Skin of body (tissue), 2 donors: Measurements from ENCODE around the gene PTPRCAP. TPM values are rescaled to one million over a fixed set of nuclear protein-coding genes. Genes with fewer than 3 reads are reported as not detected.

Source experiments
- DNase-seq: peaks from one replicate; lab custom pipeline; 2025; lab: John Stamatoyannopoulos, UW
- total RNA-seq: library from RNA; depleted of rRNA; stranded (reverse); fragments of >200 nt; gene quantifications from one replicate; pipeline ENCODE4 v1.2.3, GENCODE V29; 2014

PTPRCAP gene
- total RNA-seq, 1 donor from 2014 or later, result 0.89 TPM

- DNase-seq, result no peak
These were observed 4.4 kb upstream of the PTPRCAP start for GRCh38 chr11:67441731-67442351.

GRCh38 chr11:67441098-67441563, 3.6 kb upstream of the PTPRCAP start:
- no peak for DNase-seq

- no peak for DNase-seq
These were observed 3.0 kb upstream of the PTPRCAP start for GRCh38 chr11:67440229-67441097.

GRCh38 chr11:67439321-67440228, 2.1 kb upstream of the PTPRCAP start:
- DNase-seq, result no peak

DNA sequence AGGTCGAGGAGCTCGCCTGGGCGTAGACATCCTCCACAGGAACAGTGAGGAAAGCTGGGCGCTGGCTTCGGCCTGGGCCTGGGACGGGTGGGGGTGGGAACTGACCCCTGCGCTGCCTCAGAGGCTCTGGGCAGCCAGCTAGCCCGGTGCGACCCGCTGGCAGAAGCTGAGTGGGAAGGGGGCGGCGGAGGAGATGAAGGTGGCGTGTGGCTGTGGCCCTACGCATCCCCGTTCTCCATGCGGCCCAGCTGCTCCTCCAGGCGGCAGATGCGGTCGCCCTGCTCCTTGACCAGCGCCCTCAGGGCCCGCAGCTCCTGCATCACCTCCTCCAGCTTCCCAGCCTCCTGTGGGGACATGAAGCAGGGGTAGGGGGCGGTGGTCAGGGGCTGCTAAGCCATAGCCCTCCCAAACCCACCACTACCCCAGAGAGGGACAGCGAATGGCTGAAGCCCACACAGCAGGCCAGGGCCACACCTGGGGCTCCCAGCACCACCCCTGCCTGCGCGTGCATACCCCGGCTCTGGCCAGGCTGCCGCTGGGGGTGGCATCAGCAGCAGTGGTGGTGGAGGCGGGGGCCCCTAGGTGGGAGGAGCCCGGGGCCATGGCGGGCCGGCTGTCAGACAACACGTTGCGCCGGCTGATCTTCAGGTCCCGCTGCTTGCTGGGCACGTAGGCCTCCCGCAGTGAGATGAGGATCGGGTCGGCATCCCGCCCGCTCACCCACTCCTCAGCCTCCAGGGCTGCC, 848 bp upstream of the PTPRCAP start:
- DNase-seq, result no peak

GRCh38 chr11:67437809-67438157, 301 bp upstream of the PTPRCAP start:
- DNase-seq, result no peak

DNA sequence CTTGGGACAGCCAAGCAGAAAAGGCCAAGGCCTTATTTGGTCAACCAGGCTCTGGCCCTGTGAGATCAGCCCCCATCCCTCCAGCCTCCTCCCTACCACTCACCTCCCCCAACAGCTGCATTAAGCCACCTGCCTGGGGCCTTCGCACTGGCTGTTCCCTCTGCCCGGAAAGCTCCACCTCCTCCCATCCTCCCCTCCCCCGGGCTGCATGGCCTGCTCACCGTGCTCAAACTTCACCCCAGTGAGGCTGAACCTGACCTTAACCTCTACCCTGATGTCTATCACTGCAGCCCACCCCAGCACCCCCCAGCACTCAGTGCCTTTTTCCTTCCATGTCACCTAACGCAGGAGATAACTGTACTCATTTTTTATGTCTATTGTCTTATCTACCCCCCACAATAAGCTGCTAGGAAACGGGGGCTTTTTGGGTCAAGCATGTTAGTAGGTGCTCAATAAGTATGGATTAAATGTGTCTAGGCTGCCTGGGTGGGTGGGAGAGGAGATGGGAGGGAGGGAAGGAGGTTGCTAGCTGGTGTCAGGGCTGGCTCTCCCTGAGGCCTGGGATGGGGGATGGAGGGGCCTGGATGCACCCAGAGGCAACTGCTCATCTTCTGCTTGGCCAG, 912 bp downstream of the PTPRCAP start:
- no peak for DNase-seq

- DNase-seq, result no peak
These were observed 1.6 kb downstream of the PTPRCAP start for GRCh38 chr11:67435727-67436458.

GRCh38 chr11:67435031-67435726, 2.3 kb downstream of the PTPRCAP start:
- no peak for DNase-seq

DNA sequence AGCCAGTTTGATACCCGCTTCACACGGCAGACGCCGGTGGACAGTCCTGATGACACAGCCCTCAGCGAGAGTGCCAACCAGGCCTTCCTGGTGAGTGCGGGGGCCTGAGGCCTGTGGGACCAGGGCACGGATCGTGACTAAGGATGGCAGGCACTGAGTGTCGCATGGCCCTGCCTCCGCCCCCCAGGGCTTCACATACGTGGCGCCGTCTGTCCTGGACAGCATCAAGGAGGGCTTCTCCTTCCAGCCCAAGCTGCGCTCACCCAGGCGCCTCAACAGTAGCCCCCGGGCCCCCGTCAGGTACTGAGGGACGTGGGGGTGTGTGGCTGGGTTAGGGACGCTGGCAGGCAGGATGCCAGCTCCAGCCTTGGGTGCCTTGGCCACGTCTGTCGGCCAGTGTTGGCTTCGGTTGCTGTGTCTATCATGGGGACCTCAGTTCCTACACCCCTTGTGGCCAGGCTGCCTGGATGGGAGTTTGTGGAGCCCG, 3.0 kb downstream of the PTPRCAP start:
- no peak for DNase-seq

GRCh38 chr11:67433536-67434394, 3.7 kb downstream of the PTPRCAP start:
- no peak for DNase-seq

DNA sequence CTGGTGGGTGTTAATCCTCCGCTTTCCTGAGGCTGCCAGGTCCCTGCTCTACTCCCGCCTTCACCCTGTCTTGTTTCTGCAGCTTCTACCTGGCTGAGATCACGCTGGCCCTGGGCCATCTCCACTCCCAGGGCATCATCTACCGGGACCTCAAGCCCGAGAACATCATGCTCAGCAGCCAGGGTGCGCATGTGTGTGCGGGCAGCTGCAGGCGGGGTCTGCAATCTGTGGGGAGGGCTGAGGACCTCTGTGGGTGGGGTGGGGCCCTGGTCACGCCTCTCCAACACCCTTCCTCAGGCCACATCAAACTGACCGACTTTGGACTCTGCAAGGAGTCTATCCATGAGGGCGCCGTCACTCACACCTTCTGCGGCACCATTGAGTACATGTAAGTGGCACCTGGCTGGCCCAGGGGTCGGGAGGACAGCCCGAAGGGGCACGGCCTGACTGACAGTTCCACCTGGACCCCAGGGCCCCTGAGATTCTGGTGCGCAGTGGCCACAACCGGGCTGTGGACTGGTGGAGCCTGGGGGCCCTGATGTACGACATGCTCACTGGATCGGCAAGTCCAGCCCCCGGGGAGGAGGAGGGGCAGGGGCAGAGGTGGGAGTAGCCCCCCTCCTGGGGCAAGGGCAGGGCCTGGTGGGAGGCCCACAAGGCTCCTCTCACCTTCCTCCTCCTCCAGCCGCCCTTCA, 4.7 kb downstream of the PTPRCAP start:
- DNase-seq, result no peak

GRCh38 chr11:67431346-67432249, 5.9 kb downstream of the PTPRCAP start:
- no peak for DNase-seq

DNA sequence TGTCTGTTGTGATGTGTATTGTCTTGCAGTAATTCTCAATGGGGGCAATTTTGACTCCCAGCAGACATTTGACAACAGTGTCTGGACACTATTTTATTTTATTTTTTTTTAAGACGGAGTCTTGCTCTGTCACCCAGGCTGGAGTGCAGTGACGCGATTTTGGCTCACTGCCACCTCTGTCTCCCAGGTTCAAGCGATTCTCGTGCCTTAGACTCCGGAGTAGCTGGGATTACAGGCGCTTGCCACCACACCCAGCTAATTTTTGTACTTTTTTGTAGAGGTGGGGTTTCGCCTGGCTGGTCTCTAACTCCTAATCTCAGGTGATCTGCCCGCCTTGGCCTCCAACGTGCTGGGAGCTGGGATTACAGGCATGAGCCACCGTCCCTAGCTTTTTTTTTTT, 7.8 kb downstream of the PTPRCAP start:
- DNase-seq, result no peak

- DNase-seq, result no peak
These were observed 8.3 kb downstream of the PTPRCAP start for GRCh38 chr11:67429038-67429668.
